ENCODE data around the gene XXYLT1. TPM values are rescaled to one million over a fixed set of nuclear protein-coding genes. Genes with fewer than 3 reads are reported as not detected.

Gene XXYLT1
- total RNA-seq, 1 donor from 2014 or later = 16.4 TPM

DNA sequence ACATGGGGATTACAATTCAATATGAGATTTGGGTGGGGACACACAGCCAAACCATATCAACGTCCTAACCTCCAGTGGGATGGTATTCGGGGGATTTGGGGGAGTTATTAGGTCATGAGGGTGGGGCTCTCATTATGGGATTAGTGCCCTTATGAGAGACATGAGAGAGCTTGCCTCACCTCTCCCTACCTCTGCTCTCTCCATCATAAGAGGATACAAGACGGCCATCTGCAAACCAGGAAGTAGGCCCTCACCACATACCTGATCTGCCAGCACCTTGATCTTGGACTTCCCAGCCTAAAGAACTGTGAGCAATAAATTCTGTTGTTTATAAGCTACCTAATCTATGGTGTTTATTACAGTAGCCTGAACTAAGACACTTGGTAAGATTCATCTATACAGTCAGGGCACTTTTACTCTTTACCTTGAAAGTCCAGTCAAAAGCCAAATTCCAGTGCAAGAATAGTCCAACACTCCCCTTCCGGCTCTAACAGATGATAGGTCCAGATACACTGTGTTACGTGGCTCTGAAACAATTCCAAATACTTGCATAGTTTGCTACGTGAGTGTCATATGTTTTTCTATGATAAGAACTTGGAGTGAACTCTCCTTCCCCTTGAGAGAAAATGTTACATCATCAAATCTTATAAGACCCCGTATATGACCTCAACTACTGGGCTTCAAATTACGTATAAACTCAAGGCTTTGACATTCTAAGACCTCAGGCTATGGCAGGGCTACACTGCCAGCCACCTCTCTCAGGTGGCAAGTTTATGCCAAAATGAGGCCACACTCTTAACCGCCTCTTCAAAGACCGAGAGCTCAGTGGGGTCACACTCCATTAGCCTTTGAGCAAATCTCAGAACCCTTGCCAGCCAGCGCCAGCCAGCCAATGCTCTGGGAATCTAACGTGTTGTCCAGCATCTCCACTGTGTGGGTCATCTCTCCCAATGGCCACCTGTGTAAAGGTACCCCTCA, 129.9 kb downstream of the XXYLT1 start:
- no peak for DNase-seq (ENCODE audit: low read depth)
- no peak overlapping the region for H3K4me3 ChIP-seq (ENCODE audit: low read depth, low read length)
- TF ChIP-seq CTCF (conservative IDR thresholded peaks at IDR 0.05; ENCODE audit: low read depth, low read length) = no peak

- no peak overlapping the region for H3K4me3 ChIP-seq (ENCODE audit: low read depth, low read length)
- no peak for DNase-seq (ENCODE audit: low read depth)
- TF ChIP-seq CTCF (conservative IDR thresholded peaks at IDR 0.05; ENCODE audit: low read depth, low read length) = no peak
These were observed 130.5 kb downstream of the XXYLT1 start for GRCh38 chr3:195140410-195140809.

GRCh38 chr3:195139876-195140240, 131.1 kb downstream of the XXYLT1 start:
- no peak overlapping the region for H3K4me3 ChIP-seq (ENCODE audit: low read depth, low read length)
- peak; percentile 2 for DNase-seq (ENCODE audit: low read depth)
- no peak for TF ChIP-seq CTCF (conservative IDR thresholded peaks at IDR 0.05; ENCODE audit: low read depth, low read length)

GRCh38 chr3:195139091-195139875, 131.7 kb downstream of the XXYLT1 start:
- no peak for DNase-seq (ENCODE audit: low read depth)
- H3K4me3 ChIP-seq (ENCODE audit: low read depth, low read length) = no peak overlapping the region

GRCh38 chr3:195137638-195138588, 133.0 kb downstream of the XXYLT1 start:
- no peak overlapping the region for H3K4me3 ChIP-seq (ENCODE audit: low read depth, low read length)
- DNase-seq (ENCODE audit: low read depth) = no peak
- TF ChIP-seq CTCF (conservative IDR thresholded peaks at IDR 0.05; ENCODE audit: low read depth, low read length) = no peak

More at GRCh38 chr3:195139091-195139875, 131.7 kb downstream of the XXYLT1 start:
- TF ChIP-seq CTCF (conservative IDR thresholded peaks at IDR 0.05; ENCODE audit: low read depth, low read length) = no peak

GRCh38 chr3:195135917-195136316, 135.0 kb downstream of the XXYLT1 start:
- no peak for DNase-seq (ENCODE audit: low read depth)
- no peak for TF ChIP-seq CTCF (conservative IDR thresholded peaks at IDR 0.05; ENCODE audit: low read depth, low read length)
- no peak overlapping the region for H3K4me3 ChIP-seq (ENCODE audit: low read depth, low read length)

All from epithelial cell of proximal tubule (primary cell).